Measurements from ENCODE around the gene PKP3. TPM values are rescaled to one million over a fixed set of nuclear protein-coding genes. Genes with fewer than 3 reads are reported as not detected.

Gene PKP3
- total and polyA plus RNA-seq, 9 of the 15 experiments (the other 6 are each of a cell fraction or from before 2014, with no cell fraction given) = 0.11 to 110 (median 30.7) TPM

- TF ChIP-seq CBFA2T2 (conservative IDR thresholded peaks at IDR 0.05) = peak; percentile 91
- TF ChIP-seq, protein P1, sequence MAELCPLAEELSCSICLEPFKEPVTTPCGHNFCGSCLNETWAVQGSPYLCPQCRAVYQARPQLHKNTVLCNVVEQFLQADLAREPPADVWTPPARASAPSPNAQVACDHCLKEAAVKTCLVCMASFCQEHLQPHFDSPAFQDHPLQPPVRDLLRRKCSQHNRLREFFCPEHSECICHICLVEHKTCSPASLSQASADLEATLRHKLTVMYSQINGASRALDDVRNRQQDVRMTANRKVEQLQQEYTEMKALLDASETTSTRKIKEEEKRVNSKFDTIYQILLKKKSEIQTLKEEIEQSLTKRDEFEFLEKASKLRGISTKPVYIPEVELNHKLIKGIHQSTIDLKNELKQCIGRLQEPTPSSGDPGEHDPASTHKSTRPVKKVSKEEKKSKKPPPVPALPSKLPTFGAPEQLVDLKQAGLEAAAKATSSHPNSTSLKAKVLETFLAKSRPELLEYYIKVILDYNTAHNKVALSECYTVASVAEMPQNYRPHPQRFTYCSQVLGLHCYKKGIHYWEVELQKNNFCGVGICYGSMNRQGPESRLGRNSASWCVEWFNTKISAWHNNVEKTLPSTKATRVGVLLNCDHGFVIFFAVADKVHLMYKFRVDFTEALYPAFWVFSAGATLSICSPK (IDR thresholded peaks at IDR 0.05; ENCODE audit: borderline replicate concordance) = no peak
- no peak for TF ChIP-seq PRDM10 (IDR thresholded peaks at IDR 0.05; ENCODE audit: partially characterized antibody)
- 0 out of 2 replicates have a peak, but pooled peaks have one; percentile 30 for TF ChIP-seq ZNF644 (tag; IDR thresholded peaks at IDR 0.05; ENCODE audit: low read depth)
- TF ChIP-seq ILF3 (IDR thresholded peaks at IDR 0.05; ENCODE audit: borderline replicate concordance) = no peak
- TF ChIP-seq POLR2AphosphoS5 (IDR thresholded peaks at IDR 0.05; ENCODE audit: control insufficient read depth, insufficient read depth, low read depth, low read length) = peak; percentile 72
- TF ChIP-seq ZSCAN29 (IDR thresholded peaks at IDR 0.05) = no peak
- no peak for TF ChIP-seq TARDBP (IDR thresholded peaks at IDR 0.05)
- no peak for TF ChIP-seq RAD21 (CRISPR knock-in tag; conservative IDR thresholded peaks at IDR 0.05 in 1 of 2, IDR thresholded peaks at IDR 0.05 in 1 of 2)
- TF ChIP-seq, protein P2, sequence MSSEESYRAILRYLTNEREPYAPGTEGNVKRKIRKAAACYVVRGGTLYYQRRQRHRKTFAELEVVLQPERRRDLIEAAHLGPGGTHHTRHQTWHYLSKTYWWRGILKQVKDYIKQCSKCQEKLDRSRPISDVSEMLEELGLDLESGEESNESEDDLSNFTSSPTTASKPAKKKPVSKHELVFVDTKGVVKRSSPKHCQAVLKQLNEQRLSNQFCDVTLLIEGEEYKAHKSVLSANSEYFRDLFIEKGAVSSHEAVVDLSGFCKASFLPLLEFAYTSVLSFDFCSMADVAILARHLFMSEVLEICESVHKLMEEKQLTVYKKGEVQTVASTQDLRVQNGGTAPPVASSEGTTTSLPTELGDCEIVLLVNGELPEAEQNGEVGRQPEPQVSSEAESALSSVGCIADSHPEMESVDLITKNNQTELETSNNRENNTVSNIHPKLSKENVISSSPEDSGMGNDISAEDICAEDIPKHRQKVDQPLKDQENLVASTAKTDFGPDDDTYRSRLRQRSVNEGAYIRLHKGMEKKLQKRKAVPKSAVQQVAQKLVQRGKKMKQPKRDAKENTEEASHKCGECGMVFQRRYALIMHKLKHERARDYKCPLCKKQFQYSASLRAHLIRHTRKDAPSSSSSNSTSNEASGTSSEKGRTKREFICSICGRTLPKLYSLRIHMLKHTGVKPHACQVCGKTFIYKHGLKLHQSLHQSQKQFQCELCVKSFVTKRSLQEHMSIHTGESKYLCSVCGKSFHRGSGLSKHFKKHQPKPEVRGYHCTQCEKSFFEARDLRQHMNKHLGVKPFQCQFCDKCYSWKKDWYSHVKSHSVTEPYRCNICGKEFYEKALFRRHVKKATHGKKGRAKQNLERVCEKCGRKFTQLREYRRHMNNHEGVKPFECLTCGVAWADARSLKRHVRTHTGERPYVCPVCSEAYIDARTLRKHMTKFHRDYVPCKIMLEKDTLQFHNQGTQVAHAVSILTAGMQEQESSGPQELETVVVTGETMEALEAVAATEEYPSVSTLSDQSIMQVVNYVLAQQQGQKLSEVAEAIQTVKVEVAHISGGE (CRISPR knock-in tag; IDR thresholded peaks at IDR 0.05) = no peak
- TF ChIP-seq TAL1 (IDR thresholded peaks at IDR 0.05) = peak; percentile 86
- peak; percentile 88 for TF ChIP-seq ARID1B (IDR thresholded peaks at IDR 0.05)
- peak; percentile 92 for TF ChIP-seq MYC (IDR thresholded peaks at IDR 0.05; ENCODE audit: low read depth, low read length)
- TF ChIP-seq MYC (CRISPR knock-in tag; IDR thresholded peaks at IDR 0.05; ENCODE audit: borderline replicate concordance, low read depth) = no peak; the same call in 1 of the 2 replicates
- TF ChIP-seq PKNOX1 (IDR thresholded peaks at IDR 0.05) = no peak
- no peak for TF ChIP-seq OTX1 (CRISPR knock-in tag; IDR thresholded peaks at IDR 0.05)
- TF ChIP-seq TCF7L2 (IDR thresholded peaks at IDR 0.05; ENCODE audit: low read depth, low read length) = no peak
- TF ChIP-seq SMARCE1 (IDR thresholded peaks at IDR 0.05) = peak; percentile 78; the same call in 1 of the 2 replicates
- no peak for TF ChIP-seq TGIF2 (CRISPR knock-in tag; IDR thresholded peaks at IDR 0.05)
- no peak for TF ChIP-seq KLF6 (CRISPR knock-in tag; IDR thresholded peaks at IDR 0.05; ENCODE audit: borderline replicate concordance)
Measured at GRCh38 chr11:422249-422656, 28.2 kb downstream of the PKP3 start (continued).

Data from K562 (cell line).